ENCODE measurements around the gene SKA2. TPM values are rescaled to one million over a fixed set of nuclear protein-coding genes. Genes with fewer than 3 reads are reported as not detected.

SKA2 gene
- total and polyA plus RNA-seq, 2 donors (not counting 1 experiment from before 2014, with no cell fraction given), result 2.9 to 10.3 TPM

- H3K27me3 Mint-ChIP-seq, result no peaks in the 10 kb centered on the region
- Histone ChIP-seq H3K9ac (ENCODE audit: low read length) (no peak overlapping the region), H3K27ac (ENCODE audit: low read length in 2 of 2) (no peak overlapping the region), H2AFZ (ENCODE audit: insufficient read depth, low read depth, low read length, poor library complexity, severe bottlenecking) (no peak overlapping the region), H3K4me1 (ENCODE audit: control insufficient read depth in 2 of 2, insufficient read depth in 2 of 2, low read length in 2 of 2) (no peaks in the 10 kb centered on the region), H3K9me3 (ENCODE audit: control extremely low read depth in 1 of 3, control insufficient read depth in 2 of 3, insufficient read depth in 1 of 3, low read length in 2 of 3) (no peaks in the 10 kb centered on the region), H3K4me3 (ENCODE audit: control extremely low read depth in 1 of 5, extremely low read depth in 1 of 5, insufficient read depth in 1 of 5, low read depth in 2 of 5, low read length in 4 of 5) (no peak overlapping the region), H3K4me2 (replicated peaks; ENCODE audit: low read depth, low read length, poor library complexity, severe bottlenecking) (no peak overlapping the region), H3K36me3 (replicated peaks in 1 of 2; ENCODE audit: control extremely low read depth in 1 of 2, control insufficient read depth in 1 of 2, extremely low read depth in 1 of 2, insufficient read depth in 2 of 2, low read length in 1 of 2) (peaks cover 7 to 33% of the 10 kb centered on the region in 2 experiments), H3K27me3 (replicated peaks in 1 of 4; ENCODE audit: control extremely low read depth in 1 of 4, control insufficient read depth in 3 of 4, insufficient read depth in 4 of 4, low read length in 3 of 4) (no peaks in the 10 kb centered on the region), H3K79me2 (ENCODE audit: control insufficient read depth, insufficient read depth, low read length) (no peaks in the 10 kb centered on the region), H4K20me1 (ENCODE audit: control insufficient read depth, insufficient read depth, low read length, poor library complexity, severe bottlenecking) (no peaks in the 10 kb centered on the region)
- CTCF ChIA-PET, result no interaction called here
- H3K9me3 Mint-ChIP-seq (ENCODE audit: insufficient read depth), result no peaks in the 10 kb centered on the region
- no peak overlapping the region for H3K4me3 Mint-ChIP-seq
- no peak overlapping the region for H3K27ac Mint-ChIP-seq
- WGBS (ENCODE audit: insufficient coverage), result 100% methylated on average over 1 of the region's 1 CpG
- no peaks in the 10 kb centered on the region for H3K4me1 Mint-ChIP-seq
- ATAC-seq (ENCODE audit: low read depth) (no peak), DNase-seq (no peak)
- no peak for TF ChIP-seq EZH2 (IDR thresholded peaks at IDR 0.05; ENCODE audit: borderline replicate concordance, insufficient read depth, low read depth, low read length, poor library complexity, severe bottlenecking)
- intact Hi-C loops (cut with micrococcal nuclease), result no loop called here
- POLR2A ChIA-PET, result no interaction called here
Measured at GRCh38 chr17:59073972-59074371, 81.0 kb downstream of the SKA2 start.

GRCh38 chr17:59069856-59070255, 85.1 kb downstream of the SKA2 start:
- Mint-ChIP-seq H3K9me3 (ENCODE audit: insufficient read depth) (no peaks in the 10 kb centered on the region), H3K4me1 (no peaks in the 10 kb centered on the region), H3K27me3 (no peaks in the 10 kb centered on the region), H3K27ac (no peak overlapping the region), H3K4me3 (no peak overlapping the region)
- no peak overlapping the region for H3K4me2 ChIP-seq (replicated peaks; ENCODE audit: low read depth, low read length, poor library complexity, severe bottlenecking)
- H3K36me3 ChIP-seq (replicated peaks in 1 of 2; ENCODE audit: control extremely low read depth in 1 of 2, control insufficient read depth in 1 of 2, extremely low read depth in 1 of 2, insufficient read depth in 2 of 2, low read length in 1 of 2), result peaks cover 18 to 33% of the 10 kb centered on the region in 2 experiments
- WGBS (ENCODE audit: insufficient coverage), result no CpG with 5 or more reads among the region's 1 CpG
- ChIA-PET POLR2A (no interaction called here), CTCF (interaction anchor here (0.6 kb wide), 1 partner anchor 197 kb away, joined by 3 read pairs; no protein-coding TSS in a partner anchor)
- no peak overlapping the region for H3K9ac ChIP-seq (ENCODE audit: low read length)
- H3K27ac ChIP-seq (ENCODE audit: low read length in 2 of 2), result no peak overlapping the region
- H4K20me1 ChIP-seq (ENCODE audit: control insufficient read depth, insufficient read depth, low read length, poor library complexity, severe bottlenecking), result no peaks in the 10 kb centered on the region
- H3K79me2 ChIP-seq (ENCODE audit: control insufficient read depth, insufficient read depth, low read length), result no peaks in the 10 kb centered on the region
- no peak overlapping the region for H2AFZ ChIP-seq (ENCODE audit: insufficient read depth, low read depth, low read length, poor library complexity, severe bottlenecking)
- DNase-seq (no peak), ATAC-seq (ENCODE audit: low read depth) (no peak)
- no peaks in the 10 kb centered on the region for H3K9me3 ChIP-seq (ENCODE audit: control extremely low read depth in 1 of 3, control insufficient read depth in 2 of 3, insufficient read depth in 1 of 3, low read length in 2 of 3)
- intact Hi-C loops (cut with micrococcal nuclease), result no loop called here
- H3K4me3 ChIP-seq (ENCODE audit: control extremely low read depth in 1 of 5, extremely low read depth in 1 of 5, insufficient read depth in 1 of 5, low read depth in 2 of 5, low read length in 4 of 5), result no peak overlapping the region
- no peaks in the 10 kb centered on the region for H3K27me3 ChIP-seq (replicated peaks in 1 of 4; ENCODE audit: control extremely low read depth in 1 of 4, control insufficient read depth in 3 of 4, insufficient read depth in 4 of 4, low read length in 3 of 4)
- TF ChIP-seq EZH2 (IDR thresholded peaks at IDR 0.05; ENCODE audit: borderline replicate concordance, insufficient read depth, low read depth, low read length, poor library complexity, severe bottlenecking) (no peak), CTCF (IDR thresholded peaks at IDR 0.05) (no peak)
- H3K4me1 ChIP-seq (ENCODE audit: control insufficient read depth in 2 of 2, insufficient read depth in 2 of 2, low read length in 2 of 2), result no peaks in the 10 kb centered on the region
